WI38 (cell line): Measurements from ENCODE around the gene HERC4.
"Not testable (repeated sequence)": the region's sequence is repeated elsewhere in the genome, so short reads cannot be mapped to it uniquely, and the experiment has no call there.

Experiments used
- H3K4me3 ChIP-seq: 2 replicates; pipeline ENCODE4 v1.5.1; 2011; ENCODE audit warnings: low read depth, mild to moderate bottlenecking, control low read depth, low read length
- CTCF ChIP-seq: IDR thresholded peaks from 2 replicates; pipeline ENCODE4 v1.5.1; 2012; ENCODE audit warnings: low read depth, mild to moderate bottlenecking, control low read depth, low read length

The HERC4 gene

GRCh38 chr10:68010426-68010940, 64.6 kb downstream of the HERC4 start:
- TF ChIP-seq CTCF: no peak
- H3K4me3 ChIP-seq: no peak overlapping the region

- no peak overlapping the region for H3K4me3 ChIP-seq
- TF ChIP-seq CTCF: no peak
Observed at GRCh38 chr10:68007356-68007755, 67.7 kb downstream of the HERC4 start.

GRCh38 chr10:68001539-68001938, 73.5 kb downstream of the HERC4 start:
- H3K4me3 ChIP-seq: no peak overlapping the region

GRCh38 chr10:68001000-68001399, 74.1 kb downstream of the HERC4 start:
- no peak overlapping the region for H3K4me3 ChIP-seq
- TF ChIP-seq CTCF: no peak

More at GRCh38 chr10:68001539-68001938, 73.5 kb downstream of the HERC4 start:
- no peak for TF ChIP-seq CTCF

GRCh38 chr10:67990093-67990492, 85.0 kb downstream of the HERC4 start:
- TF ChIP-seq CTCF: no peak
- no peak overlapping the region for H3K4me3 ChIP-seq

- no peak for TF ChIP-seq CTCF
- no peak overlapping the region for H3K4me3 ChIP-seq
Observed at GRCh38 chr10:67988606-67989005, 86.5 kb downstream of the HERC4 start.

GRCh38 chr10:67982603-67983002, 92.5 kb downstream of the HERC4 start:
- not testable (repeated sequence) for H3K4me3 ChIP-seq

- H3K4me3 ChIP-seq: no peak overlapping the region
- no peak for TF ChIP-seq CTCF
Observed at GRCh38 chr10:67978749-67979148, 96.3 kb downstream of the HERC4 start.
